ENCODE results near the gene EIF4G3. TPM values are rescaled to one million over a fixed set of nuclear protein-coding genes. Genes with fewer than 3 reads are reported as not detected.

The EIF4G3 gene
- total and polyA plus RNA-seq, 2 of the 8 experiments (the other 6 are each of a cell fraction or from before 2014, with no cell fraction given): 47.5 to 66.6 TPM

- Histone ChIP-seq H3K4me1 (replicated peaks in 1 of 4; ENCODE audit: control insufficient read depth in 3 of 4, insufficient read depth in 4 of 4, low read length in 3 of 4) (peaks cover 0 to 5% (median 5%) of the 10 kb centered on the region in 4 experiments; a peak in 5 of 7 replicates), H3K79me1 (ENCODE audit: low read depth, low read length) (no peaks in the 10 kb centered on the region), H4K8ac (ENCODE audit: extremely low read depth, insufficient read depth, low read length) (no peak overlapping the region; the same call in 1 of the 2 replicates), H4K5ac (ENCODE audit: insufficient read length, low read depth, low read length) (no peak overlapping the region), H3K23me2 (ENCODE audit: low read depth, low read length) (no peaks in the 10 kb centered on the region), H3K4me2 (ENCODE audit: insufficient read depth in 1 of 2, low read depth in 2 of 2, low read length in 2 of 2) (no peak overlapping the region), H2BK120ac (replicated peaks; ENCODE audit: low read depth, low read length) (no peak overlapping the region), H3K23ac (ENCODE audit: insufficient read length) (no peak overlapping the region), H2AK5ac (ENCODE audit: low read depth, low read length) (no peak overlapping the region), H3K4me3 (ENCODE audit: extremely low read depth in 1 of 4, insufficient read depth in 2 of 4, low read depth in 3 of 4, low read length in 4 of 4) (no peak overlapping the region), H4K91ac (replicated peaks; ENCODE audit: insufficient read length, low read length) (peak overlapping the region; percentile 72), H3K27me3 (replicated peaks in 1 of 4; ENCODE audit: control insufficient read depth in 3 of 4, extremely low read depth in 1 of 4, insufficient read depth in 3 of 4, low read length in 3 of 4) (no peaks in the 10 kb centered on the region), H3K79me2 (ENCODE audit: control insufficient read depth in 1 of 2, insufficient read depth in 2 of 2, low read length in 2 of 2) (no peaks in the 10 kb centered on the region), H2BK15ac (ENCODE audit: low read length) (0 out of 2 replicates have a peak overlapping the region, but pooled peaks have one; percentile 95), H3K56ac (replicated peaks; ENCODE audit: insufficient read length, low read depth, low read length) (no peak overlapping the region), H3K18ac (ENCODE audit: extremely low read depth, low read length) (peak overlapping the region; percentile 76; the same call in 1 of the 2 replicates), H3K27ac (ENCODE audit: low read depth, low read length) (no peak overlapping the region), H2BK12ac (ENCODE audit: low read depth, low read length) (no peak overlapping the region), H3K14ac (ENCODE audit: insufficient read length) (no peak overlapping the region), H2AFZ (ENCODE audit: low read length) (no peak overlapping the region), H3K4ac (replicated peaks; ENCODE audit: insufficient read length, low read depth, low read length) (no peak overlapping the region), H2BK20ac (ENCODE audit: low read length) (0 out of 2 replicates have a peak overlapping the region, but pooled peaks have one; percentile 80), H3K9ac (replicated peaks in 1 of 4; ENCODE audit: extremely low read depth in 1 of 4, low read depth in 3 of 4, low read length in 3 of 4) (no peak overlapping the region), H3K36me3 (ENCODE audit: control insufficient read depth in 2 of 4, insufficient read depth in 4 of 4, low read length in 3 of 4) (peaks cover 2 to 10% (median 5%) of the 10 kb centered on the region in 4 experiments; a peak in 3 of 8 replicates), H4K20me1 (replicated peaks in 1 of 2; ENCODE audit: control insufficient read depth in 1 of 2, insufficient read depth in 2 of 2, low read length in 2 of 2) (peaks cover 0 to 5% of the 10 kb centered on the region in 2 experiments), H3K9me3 (ENCODE audit: insufficient read depth in 2 of 2, low read depth in 1 of 2, low read length in 1 of 2) (no peaks in the 10 kb centered on the region), H2BK5ac (ENCODE audit: low read depth, low read length) (peak overlapping the region; percentile 77; the same call in 1 of the 2 replicates)
- ChIA-PET CTCF (ENCODE audit: partially characterized antibody) (interaction anchor here (0.6 to 11.3 kb wide), 65 partner anchors 9 to 625 kb away, joined by 3 to 165 read pairs (median 4); no protein-coding TSS in a partner anchor), POLR2A (ENCODE audit: partially characterized antibody) (interaction anchor here (0.6 to 0.9 kb wide), 2 partner anchors 437 kb away, joined by 3 to 4 read pairs; no protein-coding TSS in a partner anchor)
- FAIRE-seq: no peak
- peak in 1 of 2 experiments; percentile 96 for DNase-seq (ENCODE audit: low read depth in 1 of 2, low spot score in 2 of 2)
- WGBS, 2 experiments (ENCODE audit: extremely low coverage in 1 of 2, insufficient coverage in 1 of 2, insufficient read length in 1 of 2, insufficient replicate concordance in 2 of 2, low coverage in 1 of 2, low lambda C conversion rate in 2 of 2, missing lambda C conversion rate in 1 of 2): 73% methylated on average over 20 of the region's 20 CpGs; no CpG with 5 or more reads in 1 of the 2 experiments
- TF ChIP-seq POLR2A (IDR thresholded peaks at IDR 0.05; ENCODE audit: control extremely low read depth in 1 of 2, low read depth in 2 of 2, low read length in 2 of 2) (no peak), TCF12 (IDR thresholded peaks at IDR 0.05; ENCODE audit: low read depth, low read length) (no peak), NANOG (IDR thresholded peaks at IDR 0.05; ENCODE audit: insufficient read depth, low read depth, low read length, poor library complexity, severe bottlenecking) (no peak), SUZ12 (IDR thresholded peaks at IDR 0.05; ENCODE audit: low read length) (no peak)
These were observed 41.3 kb upstream of the EIF4G3 start for GRCh38 chr1:21217812-21218596.
